Measurements from ENCODE around the gene RNASEL.

GRCh38 chr1:182574156-182574555 lies 14.9 kb downstream of the RNASEL start:
- TF ChIP-seq EZH2 (IDR thresholded peaks at IDR 0.05) (no peak), CTCF (IDR thresholded peaks at IDR 0.05) (no peak), EZH2phosphoT487 (IDR thresholded peaks at IDR 0.05) (no peak)

All from neural progenitor cell (in vitro differentiated cells).